KG1 (cell line): Measurements from ENCODE around the gene SGMS1.
"Not testable (repeated sequence)": the region's sequence is repeated elsewhere in the genome, so short reads cannot be mapped to it uniquely, and the experiment has no call there.

Experiments used
- DNase-seq: peaks from one replicate; lab custom pipeline; 2025; lab: John Stamatoyannopoulos, UW

The SGMS1 gene

DNA sequence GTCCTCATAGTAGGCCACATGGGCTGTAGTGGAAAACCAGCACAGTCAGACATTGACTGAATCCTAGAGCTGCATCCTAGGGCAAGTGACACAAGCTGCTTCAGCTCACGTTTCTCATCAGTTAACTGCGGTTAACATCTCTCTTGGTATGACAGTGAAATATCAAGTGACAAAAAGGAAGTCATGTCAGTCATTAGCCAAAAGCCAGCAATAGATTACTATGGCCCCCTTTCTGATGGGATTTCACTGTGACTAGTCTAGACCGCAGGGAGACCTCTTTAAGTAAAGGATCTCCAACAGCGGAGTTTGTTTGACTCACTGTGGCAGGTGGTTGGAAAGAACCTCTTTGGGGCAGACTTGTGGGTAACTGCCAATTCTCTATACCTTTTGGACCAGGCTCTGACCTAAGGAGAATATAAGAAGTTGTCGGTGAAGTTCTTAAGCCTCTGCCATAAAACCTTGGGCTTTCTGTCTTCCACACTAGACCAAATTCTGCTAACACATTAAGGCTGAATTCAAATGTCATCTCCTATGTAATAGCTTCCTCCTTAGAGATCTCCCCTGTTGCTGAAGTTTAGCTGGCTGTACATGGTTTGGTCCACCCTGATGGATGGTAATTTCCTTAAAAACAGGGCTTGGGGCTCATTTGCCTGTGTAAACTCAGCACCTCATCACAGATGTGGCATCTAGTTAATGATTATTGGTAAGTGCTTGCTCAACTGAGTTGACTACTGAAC lies 115.3 kb downstream of the SGMS1 start:
- DNase-seq, result no peak

DNA sequence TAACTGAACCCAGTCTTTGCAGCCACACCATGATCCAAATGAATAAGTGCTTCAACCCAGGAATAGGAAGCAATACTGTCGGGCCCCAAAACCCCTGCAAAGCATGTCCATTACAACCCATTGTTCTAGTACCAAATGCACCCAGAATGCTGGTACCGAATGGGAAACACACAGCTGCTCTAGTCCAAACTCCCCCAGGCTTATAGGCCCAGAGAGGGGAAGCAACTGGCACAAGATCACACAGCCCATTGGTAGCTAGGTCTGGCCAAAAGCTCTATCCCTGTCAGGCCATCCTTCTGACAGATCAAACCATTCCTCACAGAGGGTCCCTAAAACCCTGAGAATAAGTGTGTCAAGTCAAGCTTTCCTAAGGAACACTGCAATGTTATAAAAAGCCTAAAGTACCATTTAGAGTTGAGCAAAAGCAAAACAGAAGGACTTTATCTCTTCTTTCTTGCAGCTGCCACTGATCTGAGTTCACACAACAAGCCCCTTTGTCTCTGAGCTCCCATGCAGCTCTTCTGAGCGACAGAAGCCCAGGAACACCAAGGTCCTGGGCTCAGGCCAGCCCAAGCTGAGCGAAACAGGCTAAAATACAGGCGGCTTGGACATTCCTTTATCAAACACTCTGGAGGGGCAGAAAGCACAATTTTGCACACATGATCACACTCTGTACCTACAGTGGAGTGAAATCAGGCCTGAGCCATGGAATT lies 116.7 kb downstream of the SGMS1 start:
- no peak for DNase-seq

DNA sequence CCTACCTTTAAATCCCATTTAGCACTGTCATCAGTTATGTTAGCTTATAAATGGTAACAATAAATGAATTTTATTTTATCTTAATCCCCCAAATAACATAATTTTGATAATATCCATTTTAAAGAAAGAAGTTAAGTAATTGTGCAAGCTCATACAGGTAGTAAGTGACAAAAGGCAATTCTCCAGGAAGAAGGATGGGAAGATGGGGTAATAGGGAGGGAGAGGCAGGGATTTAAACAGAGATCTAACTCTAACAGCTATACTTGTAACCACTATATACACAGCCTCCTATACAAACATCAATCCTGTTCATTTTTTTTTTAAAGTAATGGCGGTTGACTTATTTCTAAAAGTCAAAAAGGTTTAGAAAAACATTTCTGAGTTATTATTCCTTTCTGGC lies 119.4 kb downstream of the SGMS1 start:
- no peak for DNase-seq

DNA sequence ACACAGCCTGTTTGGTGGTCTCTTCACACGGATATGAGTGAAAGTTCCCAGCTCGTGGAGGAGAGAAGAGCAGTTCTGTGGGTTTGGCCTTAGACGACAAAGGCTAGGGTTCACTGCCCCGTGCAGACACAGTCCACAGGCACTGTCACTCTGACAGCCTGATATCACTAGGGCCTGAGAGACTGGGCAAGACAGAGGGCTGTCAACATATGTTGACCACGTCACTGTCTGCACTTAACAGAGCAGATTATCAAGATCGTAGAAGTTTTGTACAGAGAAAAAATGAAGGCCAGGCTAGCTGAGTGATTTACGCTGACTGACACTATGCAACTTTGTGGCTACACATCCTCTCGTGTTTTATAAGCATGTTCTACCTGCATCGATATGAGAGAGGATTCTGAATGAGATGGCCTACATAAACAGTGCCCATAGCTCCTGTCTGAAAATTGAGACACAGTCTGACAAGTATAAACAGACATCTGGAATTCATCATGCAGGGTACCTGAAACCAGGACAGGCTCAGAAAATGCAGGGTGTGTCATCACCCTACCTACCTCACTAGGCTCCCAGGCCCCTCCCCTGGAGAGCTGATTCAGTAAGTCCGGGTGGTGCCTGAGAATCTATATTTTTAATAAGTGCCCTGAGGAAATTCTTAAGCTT lies 120.0 kb downstream of the SGMS1 start:
- DNase-seq, result no peak

DNA sequence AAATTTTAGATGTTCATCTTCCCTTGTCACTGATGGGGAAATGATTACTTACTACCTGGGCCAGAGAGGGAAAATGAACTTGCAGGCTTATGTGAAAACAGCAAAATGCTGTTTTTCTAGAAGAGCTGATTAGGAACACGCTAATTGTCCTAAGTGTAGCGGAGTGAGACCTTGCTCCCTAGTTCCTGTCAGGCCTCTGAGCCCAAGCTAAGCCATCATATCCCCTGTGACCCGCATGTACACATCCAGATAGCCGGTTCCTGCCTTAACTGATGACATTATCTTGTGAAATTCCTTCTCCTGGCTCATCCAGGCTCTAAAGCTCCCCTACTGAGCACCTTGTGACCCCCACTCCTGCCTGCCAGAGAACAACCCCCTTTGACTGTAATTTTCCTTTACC lies 120.6 kb downstream of the SGMS1 start:
- DNase-seq, result not testable (repeated sequence)

DNA sequence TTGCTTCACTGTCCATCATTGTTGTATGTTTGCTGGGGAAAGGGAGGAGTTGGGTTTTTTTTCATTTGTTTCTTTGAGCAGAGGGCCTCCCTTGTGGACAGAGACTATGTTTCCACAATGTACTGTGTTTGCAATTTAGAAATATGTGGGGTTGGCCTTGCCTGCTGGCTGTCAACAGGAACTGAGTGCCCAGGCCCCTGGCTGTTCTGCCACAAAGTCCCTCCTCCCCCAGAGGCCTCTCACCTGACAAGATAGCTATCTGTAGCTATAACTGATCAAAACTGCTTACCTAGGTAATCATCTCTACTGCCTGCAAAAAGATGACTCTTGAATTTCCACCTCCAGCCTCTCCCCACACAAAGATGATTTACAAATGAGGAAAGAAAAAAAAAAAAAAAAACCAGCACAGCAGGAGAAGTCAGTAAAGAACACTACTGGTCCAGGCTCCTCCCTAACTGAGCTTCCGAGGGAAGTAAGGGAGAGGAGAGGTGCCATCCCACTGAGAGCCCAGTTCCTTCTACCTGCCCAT lies 121.8 kb downstream of the SGMS1 start:
- no peak for DNase-seq

DNA sequence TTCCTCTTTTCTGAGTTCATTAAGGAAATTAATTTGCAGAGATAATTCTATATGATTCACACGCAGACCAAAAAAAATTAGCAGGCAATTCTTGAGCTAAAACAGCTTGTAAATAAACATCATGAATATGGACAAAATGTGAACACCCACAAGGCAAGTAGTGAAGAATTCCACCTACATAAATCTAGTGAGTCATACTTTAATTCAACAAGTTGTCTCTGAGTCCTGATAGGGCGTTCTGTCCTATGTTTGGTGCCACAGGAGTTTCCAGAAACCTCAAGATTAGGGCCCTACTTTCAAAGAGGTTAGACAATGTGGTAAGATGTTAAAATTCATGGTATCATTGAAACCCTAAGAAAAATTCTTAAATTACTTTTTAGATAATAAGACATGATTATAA lies 122.3 kb downstream of the SGMS1 start:
- no peak for DNase-seq

DNA sequence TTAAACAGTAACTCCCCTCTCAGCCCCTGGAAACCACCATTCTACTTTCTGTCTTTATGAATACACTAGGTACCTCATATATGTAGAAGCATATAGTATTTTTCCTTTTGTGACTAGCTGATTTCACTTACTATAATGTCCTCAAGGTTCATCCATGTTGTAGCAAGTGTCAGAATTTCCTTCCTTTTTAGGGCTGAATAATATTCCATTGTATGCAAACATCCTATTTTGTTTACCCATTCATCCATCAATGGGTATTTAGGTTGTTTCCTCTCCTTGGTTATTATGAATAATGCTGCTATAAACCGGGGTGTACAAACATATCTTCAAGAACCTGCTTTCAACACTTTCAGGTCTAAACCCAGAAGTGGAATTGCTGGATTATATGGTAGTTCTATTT lies 125.3 kb downstream of the SGMS1 start:
- no peak for DNase-seq

DNA sequence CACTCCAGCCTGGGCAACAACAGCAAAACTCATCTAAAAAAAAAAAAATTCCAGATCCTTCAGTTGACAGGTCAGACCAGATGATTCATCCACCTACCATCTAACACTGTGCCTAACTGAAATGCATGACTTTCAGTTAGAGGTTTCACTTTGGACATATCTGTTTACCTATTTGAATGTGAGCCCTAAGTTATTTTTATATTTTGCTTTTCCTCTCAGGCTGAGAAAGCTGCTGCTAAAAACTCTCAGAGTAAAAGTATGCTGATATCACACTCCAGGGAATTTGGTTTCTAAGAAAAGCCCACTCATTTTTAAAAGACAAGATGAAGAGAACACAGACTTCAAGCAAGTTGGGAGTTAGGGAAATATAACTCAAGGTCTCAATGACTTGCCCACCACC lies 126.0 kb downstream of the SGMS1 start:
- no peak for DNase-seq

DNA sequence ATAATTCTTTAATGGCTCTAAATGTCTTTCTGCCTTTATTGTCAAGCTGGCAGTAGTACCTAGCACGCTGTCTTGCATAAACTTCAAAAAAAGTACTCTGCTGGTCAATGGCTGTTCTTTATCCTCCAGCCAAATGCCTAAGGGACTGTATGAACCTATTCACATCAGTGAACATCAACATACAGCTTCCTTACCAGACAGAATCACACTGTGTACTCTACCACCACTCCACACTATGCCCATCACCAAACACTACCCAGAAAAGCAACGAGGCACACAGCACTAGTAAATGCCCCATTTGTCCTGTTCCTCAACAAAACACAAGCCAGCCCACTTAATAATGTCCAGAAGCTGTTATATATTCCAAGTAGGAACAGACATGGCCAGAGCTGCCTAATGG lies 127.5 kb downstream of the SGMS1 start:
- DNase-seq, result no peak

DNA sequence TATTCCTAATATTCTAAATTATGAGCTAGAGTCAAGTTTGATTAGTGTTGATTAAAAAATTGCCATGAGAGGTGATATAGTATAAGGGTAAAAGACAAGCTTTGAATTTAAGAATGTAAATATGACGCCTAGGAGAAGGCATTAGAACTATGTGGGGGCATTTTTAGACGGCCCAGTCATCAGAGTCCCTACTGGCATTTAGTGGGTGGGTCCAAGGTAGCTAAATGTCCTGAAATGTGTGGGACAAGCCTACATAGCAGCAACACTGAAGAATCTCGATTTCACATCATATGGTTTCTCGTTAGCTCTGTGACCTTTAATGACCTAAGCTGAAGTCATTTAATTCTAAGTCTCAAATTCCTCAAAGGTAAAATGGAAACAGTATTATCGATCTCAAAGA lies 133.5 kb downstream of the SGMS1 start:
- no peak for DNase-seq

DNA sequence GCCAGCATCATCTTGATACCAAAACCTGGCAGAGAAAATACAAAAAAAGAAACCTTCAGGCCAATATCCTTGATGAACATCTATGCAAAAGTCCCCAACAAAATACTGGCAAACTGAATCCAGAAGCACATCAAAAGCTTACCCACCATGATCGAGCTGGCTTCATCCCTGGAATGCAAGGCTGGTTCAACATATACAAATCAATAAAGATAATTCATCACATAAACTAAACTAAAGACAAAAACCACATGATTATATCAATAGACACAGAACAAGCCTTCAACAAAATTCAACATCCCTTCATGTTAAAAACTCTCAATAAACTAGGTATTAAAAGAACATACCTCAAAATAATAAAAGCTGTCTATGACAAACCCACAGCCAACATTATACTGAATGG lies 139.2 kb downstream of the SGMS1 start:
- DNase-seq, result not testable (repeated sequence)

DNA sequence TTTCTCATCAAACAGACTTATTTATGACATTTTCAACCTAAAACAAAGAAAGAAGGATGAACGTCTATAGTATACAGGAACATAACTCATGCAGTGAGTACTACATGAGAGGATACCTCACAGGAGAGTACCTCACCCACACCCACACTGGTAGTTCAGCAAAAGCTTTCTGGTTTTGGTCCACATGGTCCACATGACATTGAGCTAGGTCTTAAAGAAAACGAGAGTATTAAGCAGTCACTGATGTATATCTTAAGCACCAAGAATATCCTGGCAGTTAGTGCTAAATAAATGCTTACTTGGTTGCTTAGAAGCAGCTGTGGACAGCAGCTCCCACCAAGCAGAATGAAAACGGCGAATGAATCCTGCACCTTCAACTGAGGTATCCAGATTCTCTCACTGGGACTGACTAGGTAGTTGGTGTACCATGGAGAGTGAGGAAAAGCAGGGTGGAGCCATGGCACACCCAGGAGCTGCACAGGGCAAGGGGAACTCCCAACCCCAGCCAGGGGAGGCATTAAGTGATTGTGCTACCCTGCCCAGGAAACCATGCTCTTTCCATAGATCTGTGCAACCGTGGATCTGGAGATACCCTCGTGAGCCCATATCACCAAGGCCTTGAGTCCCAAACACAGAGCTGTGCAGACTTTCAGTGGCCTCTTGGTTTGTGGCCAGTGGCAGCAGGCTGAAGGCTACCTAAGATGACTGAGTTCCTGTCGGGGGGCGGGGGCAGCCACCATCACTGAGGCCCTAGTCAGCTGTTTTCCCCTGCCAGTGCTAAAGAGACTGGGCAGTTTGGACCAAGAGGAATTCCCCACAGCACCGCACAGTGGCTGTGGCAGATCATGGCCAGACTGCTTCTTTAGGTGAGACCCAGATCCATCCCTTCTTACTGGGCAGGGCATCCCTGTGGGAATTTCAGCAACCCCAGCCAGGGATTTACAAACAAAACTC lies 143.4 kb downstream of the SGMS1 start:
- DNase-seq, result no peak

DNA sequence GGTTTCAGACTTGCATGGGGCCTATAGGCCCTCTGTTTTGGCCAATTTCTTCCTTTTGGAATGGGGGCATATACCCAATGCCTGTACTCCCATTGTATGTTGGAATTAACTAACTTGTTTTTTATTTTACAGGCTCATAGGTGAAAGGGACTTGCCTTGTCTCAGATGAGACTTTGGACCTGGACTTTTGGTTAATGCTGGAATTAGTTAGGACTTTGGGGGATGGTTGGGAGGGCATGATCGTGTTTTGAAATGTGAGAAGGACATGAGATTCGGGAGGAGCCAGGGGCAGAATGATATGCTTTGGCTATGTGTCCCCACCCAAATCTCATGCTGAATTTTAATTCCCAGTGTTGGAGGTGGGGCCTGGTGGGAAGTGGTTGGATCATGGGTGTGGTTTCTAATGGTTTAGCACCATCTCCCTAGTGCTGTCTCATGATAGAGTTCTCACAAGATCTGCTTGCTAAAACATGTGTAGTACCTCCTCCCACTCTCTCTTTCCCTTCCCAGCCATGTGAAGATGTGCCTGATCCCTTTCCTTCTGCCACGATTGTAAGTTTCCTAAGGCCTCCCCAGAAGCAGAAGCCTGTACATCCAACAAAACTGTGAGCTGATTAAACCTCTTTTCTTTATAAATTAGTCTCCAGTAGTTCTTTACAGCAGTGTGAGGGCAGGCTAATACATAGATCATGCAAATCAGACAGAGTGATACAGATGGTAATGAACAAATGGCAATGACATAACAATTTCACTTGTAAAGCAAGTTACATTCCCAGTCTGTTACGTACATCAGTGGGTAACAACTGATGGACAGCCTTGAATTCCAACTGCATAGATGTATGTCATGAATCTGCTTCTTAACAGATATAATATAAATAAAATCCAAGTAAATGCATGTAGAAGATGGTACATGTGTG lies 146.2 kb downstream of the SGMS1 start:
- no peak for DNase-seq

DNA sequence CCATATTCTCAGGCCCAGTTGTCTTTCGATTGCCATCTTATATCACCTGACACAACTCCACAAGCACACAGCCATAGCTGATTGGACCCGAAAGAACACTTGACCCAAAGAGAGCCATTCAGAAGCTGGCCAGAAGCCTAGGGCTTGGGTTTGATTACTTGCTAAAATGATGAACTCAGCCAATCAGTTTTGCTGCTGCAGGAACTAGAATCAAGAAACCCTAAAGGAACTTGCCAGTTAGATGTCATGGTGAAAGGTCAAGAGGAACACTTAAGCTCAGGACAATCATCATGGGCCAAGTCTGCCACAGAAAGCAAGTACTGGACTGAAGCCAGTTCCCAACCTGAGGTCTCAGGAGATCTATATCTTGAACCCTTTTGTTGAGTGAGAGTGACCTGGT lies 150.0 kb downstream of the SGMS1 start:
- no peak for DNase-seq

DNA sequence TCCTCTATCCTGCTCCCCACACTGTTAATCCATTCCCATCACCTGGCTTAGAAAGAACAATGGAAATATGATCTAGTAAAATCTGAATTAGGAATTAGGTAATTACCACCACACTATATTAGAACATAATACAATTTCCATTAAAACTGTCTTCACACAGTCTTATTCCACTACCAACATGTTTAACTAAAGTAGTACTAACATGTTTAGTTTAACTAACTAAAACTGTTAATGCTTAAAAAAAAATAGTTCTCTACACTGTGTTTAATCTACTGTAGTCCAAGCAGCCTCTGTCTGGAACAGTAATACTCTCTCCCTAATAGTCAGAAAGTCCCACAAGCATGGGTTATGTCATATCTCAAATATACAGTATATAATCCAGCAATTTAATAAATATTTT lies 150.8 kb downstream of the SGMS1 start:
- no peak for DNase-seq

DNA sequence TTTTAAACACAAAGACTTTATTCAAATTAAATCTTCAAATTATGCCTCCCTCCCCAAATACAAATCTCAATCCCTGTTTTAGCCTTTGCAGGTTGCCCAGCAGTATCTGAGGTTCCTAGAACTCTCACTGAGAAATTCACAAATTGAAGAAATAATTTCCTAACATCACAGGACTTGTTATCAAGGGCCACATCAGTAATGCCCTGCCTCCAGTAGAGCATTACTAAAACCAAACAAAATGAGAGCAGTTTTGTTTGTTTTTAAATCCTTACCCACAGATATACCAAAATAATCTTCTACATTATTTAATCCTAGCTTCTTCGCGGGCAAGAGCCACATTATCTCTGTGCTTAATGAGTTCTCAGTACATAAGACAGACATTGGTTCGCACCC lies 152.2 kb downstream of the SGMS1 start:
- DNase-seq, result no peak

DNA sequence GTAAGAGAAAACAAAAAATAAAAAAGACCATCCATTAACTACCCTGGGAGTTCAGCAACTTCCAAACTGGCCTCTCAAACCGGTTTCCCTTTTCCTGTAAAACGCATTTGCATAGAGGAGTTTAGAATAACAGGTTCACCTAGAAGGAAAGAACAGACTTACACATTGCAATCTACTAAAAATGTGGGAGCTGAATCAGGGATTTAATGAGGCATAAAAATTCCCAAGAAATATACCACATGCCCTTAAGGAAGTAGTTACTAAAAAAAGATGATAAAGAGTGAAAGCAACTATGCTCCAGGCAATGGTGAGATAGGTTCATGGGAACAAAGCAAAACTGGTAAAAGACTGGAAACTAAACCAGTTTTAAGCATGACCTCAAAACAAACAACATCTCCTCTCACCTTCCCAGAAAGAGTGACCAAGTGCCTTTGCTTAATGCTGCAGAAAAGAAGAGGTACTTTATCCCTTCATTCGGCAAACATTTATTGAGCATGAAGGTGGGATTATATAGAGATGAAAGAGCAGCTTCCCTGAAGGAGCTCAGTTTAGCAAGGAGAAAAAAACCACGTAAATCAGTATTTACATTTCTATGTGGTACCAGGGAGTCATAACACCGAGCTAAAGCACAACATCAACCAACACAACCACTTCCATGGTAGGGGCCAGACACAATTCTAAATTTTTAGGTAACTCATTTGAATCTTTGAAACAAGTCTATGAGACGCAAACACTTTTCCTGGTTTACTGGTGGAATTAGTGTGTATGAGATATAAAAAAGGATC lies 152.8 kb downstream of the SGMS1 start:
- DNase-seq, result no peak

DNA sequence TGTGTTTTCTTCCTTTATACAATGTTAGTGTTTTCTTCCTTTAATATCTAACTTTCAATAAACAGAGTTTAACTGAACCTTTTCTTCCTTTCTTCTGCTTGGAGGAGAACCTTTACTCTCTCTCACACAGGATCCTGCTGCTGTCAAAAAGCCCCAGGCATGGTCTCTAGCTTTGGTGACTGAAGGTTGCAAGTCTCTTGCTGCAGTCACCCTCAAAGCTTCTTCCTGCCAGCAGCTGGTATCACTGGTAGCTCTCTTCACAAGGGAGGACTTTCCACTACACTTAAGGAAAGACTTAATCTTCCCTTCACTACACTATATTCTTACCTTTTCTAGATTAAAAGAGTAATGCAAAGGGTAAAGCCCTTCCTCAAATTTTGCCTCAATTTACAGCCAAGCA lies 153.4 kb downstream of the SGMS1 start:
- no peak for DNase-seq

DNA sequence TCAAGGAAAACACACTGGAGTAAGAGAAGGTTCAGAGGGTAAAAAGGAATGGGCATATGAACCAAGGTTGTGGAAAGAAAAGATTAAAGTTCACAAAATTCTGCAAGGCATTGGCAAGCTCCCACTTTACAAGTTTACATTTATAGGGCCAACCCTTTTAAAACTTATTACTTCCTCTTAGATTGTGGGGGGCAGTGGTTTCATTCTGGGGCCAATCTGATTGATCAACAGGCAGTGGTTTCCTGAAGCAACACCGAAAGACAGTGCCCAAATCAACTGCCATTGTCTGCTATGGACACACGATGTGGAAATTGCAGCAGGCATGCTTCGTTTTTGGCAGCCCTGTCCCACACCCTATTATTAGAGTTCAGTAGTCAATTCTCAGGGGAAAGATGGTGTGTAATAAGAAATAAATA lies 154.0 kb downstream of the SGMS1 start:
- no peak for DNase-seq
